ENCODE data around the gene RAPGEF1.

The RAPGEF1 gene

DNA sequence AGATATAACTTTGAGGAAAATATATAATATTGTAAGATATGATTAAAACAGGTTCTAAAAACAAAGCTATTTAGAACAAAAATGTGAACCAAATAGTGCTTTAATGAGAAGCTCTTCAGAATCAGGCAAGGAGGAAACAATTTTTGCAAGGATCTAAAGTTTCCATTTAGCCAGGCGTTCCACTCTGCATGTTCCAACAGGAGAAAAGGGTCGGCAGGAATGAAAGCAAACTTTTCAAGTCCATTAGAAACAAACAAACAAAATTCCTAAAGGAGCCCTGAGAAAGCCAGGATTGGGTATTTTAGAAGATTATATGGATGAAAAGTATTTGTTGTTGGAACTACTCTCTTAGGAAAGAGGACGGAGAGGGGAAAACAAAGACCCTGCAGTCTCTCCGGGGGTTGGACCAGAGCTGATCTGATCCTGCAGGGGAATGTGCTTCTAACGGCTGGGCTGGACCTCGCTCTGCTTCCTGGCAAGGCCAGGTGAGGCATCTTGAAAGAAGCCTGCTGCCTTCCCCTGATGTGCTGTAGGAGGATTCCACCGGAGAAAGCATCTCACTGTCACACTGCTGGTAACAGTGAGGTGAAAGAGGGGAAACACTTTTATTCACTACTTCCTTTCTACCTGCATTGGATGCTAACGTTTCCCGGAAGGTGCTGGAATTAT lies 100.0 kb downstream of the RAPGEF1 start:
- DNase-seq = no peak

DNA sequence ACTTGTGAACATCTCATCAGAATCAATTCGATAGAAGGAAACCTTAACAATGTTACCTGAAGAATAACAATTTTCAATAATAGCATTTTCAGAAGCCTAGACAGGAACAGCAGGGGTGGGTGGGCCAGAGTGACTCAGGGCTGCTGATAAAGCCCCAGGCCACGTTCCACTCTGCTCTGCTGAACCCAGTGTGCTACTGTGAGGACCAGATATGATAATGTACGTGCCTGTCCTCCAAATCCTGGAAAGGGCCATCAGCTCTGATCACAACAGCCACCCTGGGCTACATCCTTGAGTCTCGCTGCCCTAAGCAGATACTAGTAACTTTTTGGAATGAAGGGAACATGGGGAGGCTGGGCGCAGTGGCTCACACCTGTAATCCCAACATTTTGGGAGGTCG lies 103.3 kb downstream of the RAPGEF1 start:
- DNase-seq = no peak

DNA sequence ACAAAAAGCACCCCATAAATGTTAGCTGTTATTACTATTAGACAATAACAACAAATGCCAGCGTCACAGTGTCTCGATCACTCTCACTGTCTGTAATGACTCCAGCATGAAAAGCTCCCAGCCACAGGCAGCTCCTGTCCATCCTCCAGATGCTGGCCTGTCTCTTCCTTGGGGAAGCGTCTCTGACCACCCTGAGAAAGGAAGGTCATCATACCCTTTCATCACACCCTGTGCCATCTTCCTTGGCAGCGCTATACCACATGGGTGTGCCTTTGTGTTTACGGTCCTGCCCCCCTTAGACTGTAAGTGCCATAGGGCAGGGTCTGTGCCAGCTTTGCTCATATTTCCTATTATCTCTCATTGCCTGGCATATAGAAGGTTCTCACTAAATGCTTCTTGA lies 104.0 kb downstream of the RAPGEF1 start:
- no peak for DNase-seq

DNA sequence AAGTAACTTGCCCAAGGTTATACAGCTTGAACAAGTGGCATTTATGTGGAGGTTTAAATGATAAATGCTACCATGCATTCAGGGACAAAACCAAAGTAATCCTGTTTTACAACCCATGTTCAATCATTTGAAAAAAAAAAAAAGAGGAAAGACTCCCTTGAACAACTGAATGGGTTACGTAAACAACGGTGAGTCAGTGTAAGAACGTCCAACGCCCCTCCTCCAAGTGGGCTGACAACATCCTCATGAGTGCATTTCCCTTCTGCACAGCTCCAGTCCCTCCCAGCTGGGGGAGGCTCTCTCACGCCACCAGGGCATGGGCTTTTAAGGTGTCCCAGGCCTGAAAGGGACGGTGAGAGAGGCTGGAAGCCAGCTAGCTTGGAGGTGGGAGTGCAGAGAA lies 104.6 kb downstream of the RAPGEF1 start:
- DNase-seq = peak; percentile 84

DNA sequence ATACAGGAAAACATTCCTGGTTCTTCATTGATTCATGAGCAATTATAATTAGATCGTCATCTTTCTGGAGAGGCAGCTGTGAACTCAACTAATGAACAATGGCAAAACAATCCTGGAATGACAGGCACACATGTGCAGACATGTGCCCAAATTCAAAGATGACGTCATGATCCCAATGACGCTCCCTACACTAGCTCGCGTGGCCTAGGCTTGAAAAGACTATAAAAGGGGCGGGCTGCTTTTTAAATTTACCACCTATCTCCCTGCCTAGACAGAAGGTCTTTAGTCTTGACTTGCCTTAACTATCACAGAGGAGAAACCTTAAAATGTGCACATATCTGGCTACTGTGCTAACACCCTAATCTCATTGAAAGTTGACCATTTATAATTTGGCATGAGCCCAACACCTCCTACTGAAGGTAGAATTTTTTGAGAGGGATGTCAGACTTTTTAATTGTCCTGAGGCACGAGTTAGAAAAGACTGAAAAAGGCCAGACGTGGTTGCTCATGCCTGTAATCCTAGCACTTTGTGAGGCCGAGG lies 106.3 kb downstream of the RAPGEF1 start:
- no peak for DNase-seq

DNA sequence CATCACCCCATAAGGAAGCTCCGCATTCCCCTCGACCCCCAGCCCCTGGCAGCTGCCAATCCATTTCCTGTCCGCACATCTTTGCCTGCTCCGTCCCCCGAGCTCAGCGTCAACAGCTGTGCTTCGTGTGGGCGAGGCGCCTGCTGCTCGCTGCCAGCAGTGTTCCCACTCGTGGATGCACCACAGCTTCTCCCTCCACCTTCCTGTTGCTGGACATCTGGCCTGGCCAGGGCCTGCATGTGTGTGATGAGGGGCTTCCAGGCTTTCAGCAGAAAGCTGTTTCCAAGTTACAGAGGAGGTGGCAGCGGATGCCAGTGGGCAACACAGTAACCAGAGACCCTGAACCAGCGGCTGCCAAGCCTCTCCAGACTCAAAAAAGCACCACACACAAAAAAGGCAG lies 108.6 kb downstream of the RAPGEF1 start:
- no peak for DNase-seq

DNA sequence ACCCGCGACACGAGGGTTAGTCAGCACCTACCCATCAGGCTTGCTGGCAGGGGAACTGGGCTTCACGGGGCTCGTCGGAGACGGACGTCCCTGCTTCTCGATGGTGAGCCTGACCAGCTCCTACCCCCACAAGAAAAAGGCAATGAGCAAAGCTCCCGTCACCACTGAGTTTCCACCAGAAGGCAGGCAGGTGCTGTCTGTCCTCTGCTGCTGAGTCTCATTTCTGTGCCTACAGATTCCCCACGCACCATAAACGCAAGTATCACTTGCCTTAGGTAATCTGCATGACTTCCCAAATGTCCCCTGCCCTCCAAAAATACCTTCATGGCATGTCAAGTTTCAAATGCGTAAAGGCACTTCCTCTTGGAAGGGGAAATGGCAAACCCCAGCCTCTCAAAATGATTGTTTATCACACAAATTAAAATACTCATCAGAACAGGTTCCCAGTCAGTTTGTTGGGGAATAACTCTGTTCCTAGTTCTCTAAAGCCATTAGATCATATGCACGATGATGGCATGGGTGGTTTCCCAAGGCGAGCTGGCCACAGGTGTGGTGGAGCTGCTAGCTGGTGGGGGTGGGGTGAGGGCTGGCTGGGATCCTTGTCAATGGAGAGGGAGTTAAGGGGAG lies 109.6 kb downstream of the RAPGEF1 start:
- DNase-seq = peak; percentile 38

DNA sequence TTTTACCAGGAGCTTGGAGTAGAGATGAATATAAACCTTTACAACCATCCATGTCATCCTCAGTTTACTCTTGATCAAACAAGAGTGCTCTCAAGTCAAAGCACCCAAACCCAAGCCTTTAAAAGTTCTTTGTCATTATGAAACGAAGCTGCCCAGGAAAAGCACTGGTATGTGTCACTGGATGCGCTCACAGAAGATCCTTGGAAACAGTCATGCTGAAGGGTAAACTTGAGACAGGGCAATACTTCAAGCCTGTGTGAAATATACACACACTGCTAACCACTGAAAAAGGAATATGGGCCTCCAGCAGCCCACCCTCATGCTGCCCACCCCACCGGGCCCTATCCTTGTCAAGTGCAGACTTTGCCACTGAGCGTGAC lies 110.1 kb downstream of the RAPGEF1 start:
- DNase-seq = no peak

DNA sequence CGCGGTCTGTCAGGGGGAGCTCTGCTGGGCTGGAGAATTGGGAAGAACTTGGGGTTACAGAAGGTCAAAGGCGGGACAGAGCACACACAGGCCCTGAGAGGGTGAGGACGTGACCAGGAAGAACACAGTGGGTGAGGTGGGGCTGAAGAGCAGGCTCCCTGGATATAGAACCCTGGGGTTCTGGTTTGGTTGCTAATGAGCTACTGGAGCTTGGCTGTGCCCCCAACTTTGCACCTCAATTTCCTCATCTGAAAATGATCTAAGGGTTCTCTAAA lies 110.7 kb downstream of the RAPGEF1 start:
- no peak for DNase-seq

DNA sequence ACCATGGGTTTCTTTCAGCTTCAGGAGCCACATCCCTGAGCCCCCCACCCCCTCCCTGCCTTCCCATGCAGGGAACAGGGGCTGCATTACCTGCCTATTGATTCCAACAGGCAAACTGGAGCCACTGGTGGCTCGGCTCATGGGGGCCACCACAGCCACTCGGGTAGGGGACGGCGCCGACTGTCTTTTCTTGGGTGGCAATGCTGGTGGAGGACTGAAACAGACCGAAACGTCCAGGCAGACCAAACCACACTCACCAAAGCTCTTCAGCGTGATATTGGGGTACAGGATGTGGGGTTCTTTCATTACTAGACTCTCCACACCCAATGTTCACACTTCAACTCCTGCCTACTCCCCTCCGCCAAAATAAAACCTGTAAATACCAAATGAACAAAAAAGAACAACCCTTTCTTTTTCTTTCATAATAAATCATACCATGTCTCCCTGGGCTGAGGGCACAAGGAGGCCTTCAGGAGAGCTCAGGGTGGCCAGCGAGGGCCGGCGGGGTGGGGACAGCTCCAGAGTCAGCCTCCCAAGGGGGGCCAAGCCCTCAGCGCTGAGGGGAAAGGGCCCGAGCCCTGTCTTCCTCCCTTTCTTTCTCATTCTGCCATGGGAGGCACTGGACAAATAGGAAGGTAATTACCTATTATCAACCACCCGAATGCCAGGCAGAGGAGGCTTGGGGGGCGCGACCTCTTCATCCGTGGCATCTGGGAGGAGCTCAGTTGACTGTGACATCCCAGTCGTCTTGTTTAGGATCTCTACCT lies 111.2 kb downstream of the RAPGEF1 start:
- DNase-seq = peak; percentile 67

DNA sequence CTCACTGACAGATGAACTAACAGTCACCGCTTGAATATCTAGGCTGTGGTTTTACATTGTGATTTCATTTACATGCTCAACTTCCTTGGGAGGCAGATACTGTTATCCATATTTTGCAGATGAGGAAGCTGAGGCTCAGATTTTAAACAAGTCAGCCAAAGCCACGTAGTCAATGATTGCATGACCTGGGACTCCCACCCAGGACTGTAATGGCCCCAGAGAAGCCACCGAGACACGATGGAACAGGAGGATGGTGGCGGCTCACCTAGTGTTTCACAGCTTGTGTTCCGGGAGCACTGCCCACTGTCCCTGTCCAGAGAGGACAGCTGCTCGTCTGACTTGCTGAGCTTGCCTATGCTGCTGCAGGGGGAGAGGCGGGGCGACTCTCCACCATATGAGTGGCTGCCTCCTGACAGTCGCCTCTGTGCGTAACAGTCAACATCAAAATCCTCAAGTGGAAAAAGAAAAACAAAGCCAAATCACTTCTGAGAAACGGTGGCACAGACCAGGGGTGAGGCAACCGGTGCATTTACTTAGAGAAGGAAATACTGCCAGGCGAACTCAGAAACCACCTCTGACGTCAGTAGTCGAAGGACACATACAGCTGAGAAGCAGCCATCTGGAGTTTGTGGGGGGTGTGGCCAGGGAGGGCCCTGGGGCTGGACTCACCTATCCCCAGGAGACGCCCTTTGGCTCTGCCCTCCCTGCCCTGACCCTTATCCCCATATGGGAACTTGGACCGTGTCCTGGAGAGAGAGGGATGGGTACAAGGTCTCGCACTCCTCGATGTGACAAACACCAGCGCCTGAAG lies 112.0 kb downstream of the RAPGEF1 start:
- peak; percentile 85 for DNase-seq

DNA sequence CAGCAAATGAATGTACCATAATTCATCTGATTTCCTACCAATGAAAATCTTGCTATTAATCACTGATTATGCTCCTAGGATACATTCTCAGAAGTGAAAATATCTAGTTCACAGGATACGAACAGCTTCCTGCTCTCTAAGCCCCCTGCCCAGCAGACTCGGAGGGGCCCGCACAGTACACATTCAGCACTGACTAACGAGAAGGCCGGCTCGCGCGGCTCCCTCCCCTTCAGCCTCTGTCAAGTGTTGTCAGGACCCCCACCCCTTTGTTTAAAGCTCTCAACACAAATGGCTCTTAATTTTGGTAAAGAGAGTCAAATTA lies 112.6 kb downstream of the RAPGEF1 start:
- no peak for DNase-seq

DNA sequence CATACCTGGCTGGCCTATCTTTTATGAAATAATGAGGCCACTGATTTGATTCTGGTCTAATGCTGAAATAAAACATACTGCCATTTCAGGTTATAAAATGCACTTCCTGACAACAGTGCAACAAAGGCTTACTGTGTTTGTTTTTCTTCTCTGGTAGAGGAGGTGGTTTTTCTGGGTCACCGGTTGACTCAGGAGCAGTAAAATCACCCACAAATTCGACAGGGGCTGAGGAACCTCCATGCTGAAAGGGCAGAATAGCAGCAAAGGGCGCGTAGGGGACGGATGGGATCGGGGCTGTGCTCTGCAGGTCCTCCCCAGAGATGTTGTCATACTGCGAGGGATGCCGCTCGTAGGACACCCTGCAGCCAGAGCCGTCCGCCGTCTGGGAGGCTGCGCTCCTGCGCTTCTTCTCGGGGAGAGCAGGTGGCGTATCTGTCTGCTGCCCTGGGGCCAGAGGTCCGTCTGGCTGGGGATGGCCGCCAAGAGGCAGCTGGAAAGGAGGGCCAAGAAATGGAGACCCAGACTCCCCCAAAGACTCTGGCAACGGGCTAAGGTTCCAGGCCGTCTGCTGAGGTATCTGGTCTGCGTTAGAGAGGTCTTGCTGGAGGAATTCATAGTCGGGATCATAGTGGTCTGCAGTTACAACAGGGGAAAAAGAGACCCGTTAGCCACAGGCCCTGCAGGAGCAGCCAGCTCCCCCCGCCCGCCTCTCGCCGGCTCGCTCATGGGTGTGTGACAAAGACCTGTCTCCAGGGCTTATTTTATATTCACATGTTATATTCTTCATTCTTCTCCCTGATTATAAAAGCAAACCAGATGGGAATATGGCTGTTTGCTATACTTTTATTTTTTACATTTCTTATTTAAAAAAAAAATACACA lies 113.8 kb downstream of the RAPGEF1 start:
- DNase-seq = peak; percentile 38

DNA sequence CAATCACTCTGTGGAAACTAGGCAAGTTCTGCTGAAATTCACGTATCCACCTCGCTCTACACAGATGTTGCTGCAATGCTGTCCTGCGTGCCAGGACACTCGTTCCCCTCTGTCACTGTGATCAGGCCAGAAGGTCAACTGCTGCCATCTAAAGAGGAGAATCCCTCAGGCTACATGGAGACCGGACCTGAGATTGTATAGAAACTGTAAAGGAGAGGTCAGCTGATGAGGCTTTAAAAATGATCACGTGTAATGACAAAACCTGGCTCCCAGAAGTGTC lies 114.4 kb downstream of the RAPGEF1 start:
- DNase-seq = no peak

DNA sequence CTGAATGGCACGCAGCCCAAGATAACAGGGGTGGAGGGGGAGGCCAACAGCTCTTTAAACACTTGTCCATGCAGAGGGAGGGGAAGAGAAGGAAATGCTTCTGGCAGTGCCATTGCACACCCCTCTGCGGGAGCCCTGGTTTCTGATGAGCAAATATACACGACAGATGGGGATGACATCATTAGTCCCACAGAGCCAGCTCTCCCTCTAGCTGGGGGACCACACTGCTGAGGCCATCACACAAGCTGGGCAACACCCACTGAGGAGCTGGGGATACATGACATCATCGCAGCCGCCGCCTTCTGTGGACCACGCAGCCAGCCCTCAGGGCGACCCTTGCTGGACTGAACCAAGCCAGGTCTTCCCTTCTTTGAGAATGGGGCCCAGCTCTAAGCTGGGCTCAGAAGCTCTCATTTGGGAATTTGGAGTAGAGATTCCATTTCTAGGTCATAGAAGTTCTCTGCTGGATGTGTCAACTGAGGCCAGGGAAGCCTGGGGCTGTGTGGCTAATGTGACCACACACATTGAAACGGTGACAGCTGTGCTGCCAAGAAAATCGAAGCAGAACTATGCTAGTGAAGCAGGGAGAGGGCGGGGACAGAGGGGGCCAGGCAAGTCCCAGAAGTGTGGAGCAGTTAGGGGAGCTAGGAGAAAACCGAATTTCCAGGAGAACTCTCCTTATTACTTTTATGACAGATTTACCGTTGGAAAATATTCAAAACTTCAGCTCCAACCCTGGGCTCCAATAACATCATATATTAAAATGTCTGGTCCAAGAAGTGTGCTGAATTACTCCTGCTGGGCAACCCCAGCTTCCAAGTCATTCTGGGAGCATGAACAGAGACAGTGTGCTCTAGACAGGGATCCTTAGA lies 115.0 kb downstream of the RAPGEF1 start:
- DNase-seq = no peak

DNA sequence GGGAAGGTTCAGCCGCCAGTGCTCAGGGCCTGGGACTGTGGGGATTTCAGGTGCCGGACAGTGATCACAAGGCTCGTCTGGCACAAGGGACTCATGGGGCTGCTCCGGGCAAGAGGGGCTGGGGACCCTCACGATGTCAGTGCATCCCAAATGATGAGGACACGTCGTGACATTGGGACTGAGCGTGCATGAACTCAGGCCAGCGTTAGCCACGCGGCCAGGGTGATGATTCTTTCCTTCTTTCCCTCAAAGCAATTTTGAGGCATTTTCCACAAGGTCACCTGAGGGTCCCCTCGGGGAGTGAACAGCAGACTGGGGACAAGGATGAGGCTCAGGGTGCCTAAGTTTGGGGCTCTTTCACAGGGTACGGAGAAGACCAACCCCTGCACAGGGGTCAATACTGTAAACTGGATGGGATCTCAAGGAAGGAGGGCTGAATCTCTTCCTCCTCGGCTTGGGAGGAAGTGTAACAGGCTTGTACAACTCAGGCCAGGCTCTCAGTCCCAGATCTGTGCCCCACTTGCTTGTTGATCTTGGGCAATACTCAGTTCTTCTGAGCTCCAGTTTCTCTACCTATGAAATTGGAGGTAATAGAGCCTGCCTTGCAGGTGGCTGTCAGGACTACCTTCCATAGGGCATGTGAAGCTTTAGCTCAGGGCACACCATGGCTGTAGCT lies 116.1 kb downstream of the RAPGEF1 start:
- no peak for DNase-seq

DNA sequence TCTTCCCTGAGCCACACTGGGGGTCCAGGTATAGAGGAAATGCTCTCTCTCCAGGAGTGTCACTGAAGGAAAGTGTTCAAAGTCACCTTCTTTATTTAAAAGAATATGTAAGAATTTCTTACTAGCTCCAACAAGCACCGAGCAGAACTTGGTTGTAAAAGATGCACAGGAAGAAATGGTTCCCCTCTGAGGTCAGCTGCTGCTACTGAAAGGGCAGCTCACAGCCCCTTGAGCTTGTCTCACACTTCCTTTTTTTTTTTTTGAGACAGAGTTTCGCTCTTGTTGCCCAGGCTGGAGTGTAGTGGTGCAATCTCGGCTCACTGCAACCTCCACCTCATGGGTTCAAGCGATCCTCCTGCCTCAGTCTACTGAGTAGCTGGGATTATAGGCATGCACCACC lies 117.4 kb downstream of the RAPGEF1 start:
- no peak for DNase-seq

DNA sequence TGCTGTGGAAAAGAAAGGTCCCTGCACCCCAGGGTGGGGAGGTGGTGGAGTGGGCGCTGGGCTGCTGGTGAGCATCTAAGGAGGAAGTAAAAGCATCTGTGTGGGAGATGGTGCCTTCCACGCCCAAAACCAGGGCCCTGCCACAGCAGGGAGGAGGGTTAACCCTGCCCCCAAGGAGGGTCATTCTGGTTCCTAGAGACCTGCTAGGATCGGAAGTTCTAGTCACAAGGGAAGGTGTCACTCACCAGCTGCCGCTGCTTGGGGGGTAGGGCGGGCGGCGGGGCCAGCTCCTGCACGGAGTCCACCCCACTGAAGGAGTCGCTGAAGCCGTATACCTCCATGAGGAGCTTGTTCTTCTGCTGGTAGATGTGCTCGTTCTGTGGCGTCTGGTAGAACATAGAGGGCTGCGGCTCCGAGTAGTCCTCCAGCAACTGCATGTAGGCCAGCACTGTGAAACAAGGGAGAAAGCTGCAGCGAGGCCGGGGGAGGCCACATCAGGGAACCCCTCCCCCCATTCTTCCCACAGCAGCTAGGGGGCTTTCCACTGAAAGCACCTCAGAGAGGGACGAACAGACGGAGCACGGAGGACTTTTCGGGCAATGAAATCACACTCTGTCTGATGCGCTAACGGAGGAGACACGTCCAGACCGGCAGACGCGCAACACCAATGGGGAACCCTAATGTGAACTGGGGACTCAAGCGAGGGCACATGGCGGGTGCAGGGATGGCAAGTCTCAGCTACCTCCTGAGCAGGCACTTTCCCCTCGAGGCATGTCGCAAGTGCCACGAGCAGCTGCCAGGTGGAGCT lies 118.1 kb downstream of the RAPGEF1 start:
- DNase-seq = peak; percentile 38

DNA sequence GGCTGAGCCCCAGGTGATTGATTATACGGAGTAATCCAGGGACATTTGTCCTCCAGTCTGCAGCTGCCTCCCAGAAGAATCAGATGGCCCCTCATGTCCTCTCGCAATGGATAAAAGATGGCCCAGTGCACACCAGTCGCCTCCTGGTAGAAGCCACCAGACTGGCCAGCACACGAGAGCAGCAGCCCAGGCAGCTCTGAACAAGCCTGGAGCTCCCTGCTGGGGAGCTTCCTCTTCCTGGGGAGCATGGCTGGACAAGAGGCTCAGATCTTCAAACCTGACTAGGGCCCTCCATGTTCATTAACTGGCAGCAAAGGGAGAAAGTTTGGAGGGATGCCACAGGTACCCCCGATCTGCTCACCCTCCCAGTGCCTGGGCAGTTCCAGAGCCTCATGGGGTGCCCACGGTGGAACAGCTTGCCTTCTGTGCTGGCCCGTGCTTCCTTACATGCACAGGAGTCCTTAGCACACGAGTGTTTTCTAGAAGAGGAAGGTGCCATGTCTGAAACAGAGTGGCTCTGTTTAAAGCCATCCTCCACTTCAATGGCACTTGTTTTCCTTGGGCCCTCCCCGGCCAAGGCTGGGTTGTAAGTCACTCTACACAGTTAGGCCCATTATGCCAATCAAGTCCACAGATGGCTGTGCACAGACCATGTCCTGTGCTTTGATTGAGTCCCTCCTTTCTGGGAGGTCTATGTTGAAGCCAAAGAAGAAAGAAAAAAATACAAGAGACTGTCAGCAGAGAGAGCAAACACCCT lies 118.9 kb downstream of the RAPGEF1 start:
- DNase-seq = no peak

DNA sequence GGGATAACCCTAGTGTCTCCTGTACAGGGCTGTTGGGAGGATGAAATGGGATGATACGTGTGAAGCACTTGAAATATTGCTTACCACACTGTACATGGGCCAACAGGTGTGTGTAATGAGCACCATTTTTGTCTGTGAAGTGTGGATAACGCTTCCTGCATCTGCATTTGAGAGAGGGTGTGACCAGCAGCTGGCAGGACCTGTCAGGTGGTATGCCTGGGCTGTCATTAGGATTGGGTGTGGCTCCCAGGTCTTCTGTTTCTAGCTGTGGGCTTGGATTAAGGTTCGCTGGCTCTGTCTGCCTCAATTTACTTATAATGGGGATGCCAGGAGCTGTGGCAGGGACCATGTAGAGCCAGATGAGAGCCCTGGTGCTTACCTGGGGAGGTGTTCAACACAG lies 120.2 kb downstream of the RAPGEF1 start:
- DNase-seq = no peak

All from CD4-positive, alpha-beta T cell treated with Interleukin-12 subunit alpha and Interleukin-12 subunit beta, for 1 hour (primary cell).